Suprapubic skin (tissue), 4 donors: ENCODE measurements around the gene ICAM1. TPM values are rescaled to one million over a fixed set of nuclear protein-coding genes. Genes with fewer than 3 reads are reported as not detected.

Experiments used
- DNase-seq, 2 donors: peaks; one replicate each; pipeline ENCODE4 v3.0.0-alpha.2; 2019; ENCODE audit warnings: low spot score in 2 of 2
- H3K27ac ChIP-seq: fragments of 200-600 bp; sonication (generic); one replicate; pipeline ENCODE4 v1.5.1; 2019
- H3K27me3 ChIP-seq: fragments of 200-600 bp; sonication (generic); one replicate; pipeline ENCODE4 v1.5.1; 2019
- H3K36me3 ChIP-seq: fragments of 200-600 bp; sonication (generic); one replicate; pipeline ENCODE4 v1.5.1; 2019
- H3K4me1 ChIP-seq: fragments of 200-600 bp; sonication (generic); one replicate; pipeline ENCODE4 v1.5.1; 2019
- H3K4me3 ChIP-seq: fragments of 200-600 bp; sonication (generic); one replicate; pipeline ENCODE4 v1.5.1; 2019; ENCODE audit warnings: mild to moderate bottlenecking
- H3K9me3 ChIP-seq: fragments of 200-600 bp; sonication (generic); one replicate; pipeline ENCODE4 v1.5.1; 2019
- CTCF ChIP-seq, 2 donors: fragments of 200-600 bp in 1 of 2; fragments of 450-650 bp in 1 of 2; sonication (generic) in 1 of 2; IDR thresholded peaks; one replicate each; pipeline ENCODE4 v1.5.1; 2016 to 2019; ENCODE audit warnings: antibody characterized with exemption in 2 of 2, mild to moderate bottlenecking in 1 of 2, moderate library complexity in 1 of 2
- EP300 ChIP-seq: sonication (generic); formaldehyde crosslinking; IDR thresholded peaks from one replicate; pipeline ENCODE4 v1.6.1; 2017; ENCODE audit warnings: antibody characterized with exemption
- POLR2A ChIP-seq, 2 donors: fragments of 450-650 bp; IDR thresholded peaks; one replicate each; pipeline ENCODE4 v1.6.1; 2017; ENCODE audit warnings: antibody characterized with exemption in 2 of 2, mild to moderate bottlenecking in 2 of 2, moderate library complexity in 2 of 2
- POLR2AphosphoS5 ChIP-seq, 3 donors: sonication (generic); formaldehyde crosslinking; IDR thresholded peaks; one replicate each; pipeline ENCODE4 v1.6.1; 2017; ENCODE audit warnings: antibody characterized with exemption in 3 of 3
- WGBS: methylation state at CpG from one replicate; pipeline ENCODE4 v1.1.5; 2018; 5-methylcytosine and 5-hydroxymethylcytosine counted together
- total RNA-seq, 4 donors: library from RNA; depleted of rRNA; stranded (reverse); fragments of >200 nt; gene quantifications; one replicate each; pipeline ENCODE4 v1.1.0, GENCODE V29; 2016

ICAM1 gene
- total RNA-seq, 4 donors from 2014 or later: 9.1 to 11.1 (median 9.6) TPM

GRCh38 chr19:10290357-10290875, 19.5 kb downstream of the ICAM1 start:
- Histone ChIP-seq H3K4me1 (peaks cover 75% of the 10 kb centered on the region), H3K4me3 (peak overlapping the region; percentile 45), H3K9me3 (no peaks in the 10 kb centered on the region), H3K27ac (no peak overlapping the region), H3K36me3 (peaks cover 6% of the 10 kb centered on the region), H3K27me3 (peaks cover 85% of the 10 kb centered on the region)
- under 1% methylated on average over 30 of the region's 30 CpGs for WGBS
- DNase-seq: peak in 1 of 2 donors; percentile 73
- TF ChIP-seq EP300 (no peak), CTCF (IDR thresholded peaks at IDR 0.05) (no peak), POLR2AphosphoS5 (IDR thresholded peaks at IDR 0.05) (no peak), POLR2A (IDR thresholded peaks at IDR 0.05) (no peak)

- Histone ChIP-seq H3K27ac (no peak overlapping the region), H3K4me3 (peak overlapping the region; percentile 45), H3K27me3 (peaks cover 91% of the 10 kb centered on the region), H3K4me1 (peaks cover 81% of the 10 kb centered on the region), H3K9me3 (no peaks in the 10 kb centered on the region), H3K36me3 (peaks cover under 1% of the 10 kb centered on the region)
- TF ChIP-seq POLR2AphosphoS5 (IDR thresholded peaks at IDR 0.05): no peak
- TF ChIP-seq POLR2A (IDR thresholded peaks at IDR 0.05): no peak
- no peak for TF ChIP-seq CTCF (IDR thresholded peaks at IDR 0.05)
- TF ChIP-seq EP300: no peak
- WGBS: 4% methylated on average over 24 of the region's 57 CpGs
- peak in 1 of 2 donors; percentile 77 for DNase-seq
Observed at GRCh38 chr19:10290876-10291553, 20.1 kb downstream of the ICAM1 start.

GRCh38 chr19:10291554-10292205, 20.8 kb downstream of the ICAM1 start:
- peak overlapping the region; percentile 45 for H3K4me3 ChIP-seq
- no peaks in the 10 kb centered on the region for H3K9me3 ChIP-seq
- peaks cover 86% of the 10 kb centered on the region for H3K4me1 ChIP-seq
- no peak for DNase-seq
- WGBS: 2% methylated on average over 28 of the region's 49 CpGs
- no peak for TF ChIP-seq CTCF (IDR thresholded peaks at IDR 0.05)
- TF ChIP-seq POLR2A (IDR thresholded peaks at IDR 0.05): no peak
- TF ChIP-seq POLR2AphosphoS5 (IDR thresholded peaks at IDR 0.05): no peak
- TF ChIP-seq EP300: no peak
- H3K27me3 ChIP-seq: peaks cover 97% of the 10 kb centered on the region
- H3K36me3 ChIP-seq: no peaks in the 10 kb centered on the region
- no peak overlapping the region for H3K27ac ChIP-seq

GRCh38 chr19:10292206-10292788, 21.4 kb downstream of the ICAM1 start:
- DNase-seq: peak; percentile 89 to 92
- no peak for TF ChIP-seq CTCF (IDR thresholded peaks at IDR 0.05)
- TF ChIP-seq POLR2AphosphoS5 (IDR thresholded peaks at IDR 0.05): no peak
- TF ChIP-seq POLR2A (IDR thresholded peaks at IDR 0.05): no peak
- TF ChIP-seq EP300: no peak
- Histone ChIP-seq H3K9me3 (no peaks in the 10 kb centered on the region), H3K36me3 (no peaks in the 10 kb centered on the region), H3K27me3 (peaks cover 100% of the 10 kb centered on the region), H3K4me1 (peaks cover 80% of the 10 kb centered on the region), H3K4me3 (peak overlapping the region; percentile 45), H3K27ac (no peak overlapping the region)
- WGBS: under 1% methylated on average over 20 of the region's 45 CpGs
